ENCODE data around the gene ATP1B3. TPM values are rescaled to one million over a fixed set of nuclear protein-coding genes. Genes with fewer than 3 reads are reported as not detected.

ATP1B3 gene
- polyA plus RNA-seq, 1 donor (not counting 4 experiments of a cell fraction or from before 2014, with no cell fraction given): 345 TPM

DNA sequence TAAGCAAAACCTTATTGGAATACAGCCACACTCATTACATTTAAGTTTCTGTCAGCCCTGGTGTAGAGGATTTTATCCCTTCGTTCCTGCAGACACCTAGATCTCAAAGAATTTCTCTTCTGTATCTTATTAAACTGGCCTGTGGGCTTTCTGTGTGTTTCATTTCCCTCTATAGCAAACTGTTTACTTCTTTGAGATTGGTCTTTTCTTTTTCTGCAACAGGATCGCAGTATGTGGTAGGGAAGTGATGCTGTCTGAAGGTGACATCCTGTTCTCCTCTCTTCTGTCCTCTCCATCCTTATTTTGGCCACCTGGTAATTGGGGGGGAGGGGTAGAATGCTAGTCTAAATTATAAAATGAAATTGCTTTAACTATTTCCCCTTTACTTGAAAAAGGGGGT lies 25.5 kb downstream of the ATP1B3 start:
- no peak for FAIRE-seq
- TF ChIP-seq, protein P1, sequence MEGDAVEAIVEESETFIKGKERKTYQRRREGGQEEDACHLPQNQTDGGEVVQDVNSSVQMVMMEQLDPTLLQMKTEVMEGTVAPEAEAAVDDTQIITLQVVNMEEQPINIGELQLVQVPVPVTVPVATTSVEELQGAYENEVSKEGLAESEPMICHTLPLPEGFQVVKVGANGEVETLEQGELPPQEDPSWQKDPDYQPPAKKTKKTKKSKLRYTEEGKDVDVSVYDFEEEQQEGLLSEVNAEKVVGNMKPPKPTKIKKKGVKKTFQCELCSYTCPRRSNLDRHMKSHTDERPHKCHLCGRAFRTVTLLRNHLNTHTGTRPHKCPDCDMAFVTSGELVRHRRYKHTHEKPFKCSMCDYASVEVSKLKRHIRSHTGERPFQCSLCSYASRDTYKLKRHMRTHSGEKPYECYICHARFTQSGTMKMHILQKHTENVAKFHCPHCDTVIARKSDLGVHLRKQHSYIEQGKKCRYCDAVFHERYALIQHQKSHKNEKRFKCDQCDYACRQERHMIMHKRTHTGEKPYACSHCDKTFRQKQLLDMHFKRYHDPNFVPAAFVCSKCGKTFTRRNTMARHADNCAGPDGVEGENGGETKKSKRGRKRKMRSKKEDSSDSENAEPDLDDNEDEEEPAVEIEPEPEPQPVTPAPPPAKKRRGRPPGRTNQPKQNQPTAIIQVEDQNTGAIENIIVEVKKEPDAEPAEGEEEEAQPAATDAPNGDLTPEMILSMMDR (optimal IDR thresholded peaks at IDR 0.05 in 1 of 3, IDR thresholded peaks at IDR 0.05 in 1 of 3, conservative IDR thresholded peaks at IDR 0.05 in 1 of 3; ENCODE audit: extremely low read depth in 1 of 3, insufficient read depth in 2 of 3, low read length in 3 of 3): no peak
- TF ChIP-seq EZH2 (IDR thresholded peaks at IDR 0.05; ENCODE audit: low read length): no peak
- no peak for DNase-seq (ENCODE audit: low read depth, low spot score)
- no peak overlapping the region for H3K9ac ChIP-seq (ENCODE audit: control insufficient read depth, extremely low read depth, insufficient read depth, low read length)
- H3K9me3 ChIP-seq (ENCODE audit: control insufficient read depth, low read depth, low read length): no peaks in the 10 kb centered on the region
- dilution Hi-C loops (cut with MboI; ENCODE audit: extremely low pct_ligation_motif_present, low sequenced_read_pairs): no loop called here
- peaks cover 6 to 8% of the 10 kb centered on the region in 2 experiments for H3K36me3 ChIP-seq (ENCODE audit: control insufficient read depth in 2 of 2, extremely low read depth in 1 of 2, insufficient read depth in 2 of 2, low read length in 2 of 2)
- H3K9me1 ChIP-seq (ENCODE audit: control insufficient read depth, extremely low read depth, insufficient read depth, low read length): peaks cover under 1% of the 10 kb centered on the region
- no peaks in the 10 kb centered on the region for H4K20me1 ChIP-seq (ENCODE audit: control insufficient read depth, extremely low read depth, insufficient read depth, low read length)
- H3K4me3 ChIP-seq (ENCODE audit: control insufficient read depth in 2 of 3, extremely low read depth in 1 of 3, insufficient read depth in 2 of 3, low read depth in 1 of 3, low read length in 3 of 3): no peak overlapping the region
- no peak overlapping the region for H3K4me2 ChIP-seq (ENCODE audit: control insufficient read depth, extremely low read depth, insufficient read depth, low read depth, low read length)
- peaks cover 14% of the 10 kb centered on the region for H3K4me1 ChIP-seq (ENCODE audit: control insufficient read depth, extremely low read depth, insufficient read depth, low read length)
- no peak overlapping the region for H2AFZ ChIP-seq (ENCODE audit: control insufficient read depth, low read length)
- peaks cover 54% of the 10 kb centered on the region for H3K79me2 ChIP-seq (ENCODE audit: control insufficient read depth, insufficient read depth, low read length)
- H3K27me3 ChIP-seq (ENCODE audit: control insufficient read depth, extremely low read depth, insufficient read depth, low read length): no peaks in the 10 kb centered on the region
- H3K27ac ChIP-seq (ENCODE audit: control insufficient read depth, insufficient read depth, low read length): no peak overlapping the region

DNA sequence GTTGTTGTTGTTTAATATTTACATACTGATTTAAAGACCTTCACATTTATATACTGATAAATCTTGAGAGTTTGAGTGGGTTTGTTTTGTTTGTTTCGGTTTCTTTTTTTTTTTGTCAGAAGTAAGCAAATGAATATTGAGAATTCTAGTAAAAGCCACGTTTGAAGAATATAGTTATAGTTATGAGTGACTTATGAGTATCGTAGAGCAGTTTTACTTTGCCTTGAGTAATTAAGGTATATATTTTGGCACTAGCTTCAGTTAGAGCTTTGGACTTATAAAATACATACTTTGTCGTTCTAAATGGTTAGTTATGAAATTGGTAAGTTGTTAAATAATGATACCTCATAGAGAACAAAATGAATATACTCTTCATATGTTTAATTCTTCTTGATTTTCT lies 27.8 kb downstream of the ATP1B3 start:
- H3K79me2 ChIP-seq (ENCODE audit: control insufficient read depth, insufficient read depth, low read length): peaks cover 36% of the 10 kb centered on the region
- no peak overlapping the region for H2AFZ ChIP-seq (ENCODE audit: control insufficient read depth, low read length)
- H4K20me1 ChIP-seq (ENCODE audit: control insufficient read depth, extremely low read depth, insufficient read depth, low read length): no peaks in the 10 kb centered on the region
- no peak overlapping the region for H3K9ac ChIP-seq (ENCODE audit: control insufficient read depth, extremely low read depth, insufficient read depth, low read length)
- no peak for DNase-seq (ENCODE audit: low read depth, low spot score)
- H3K9me1 ChIP-seq (ENCODE audit: control insufficient read depth, extremely low read depth, insufficient read depth, low read length): no peaks in the 10 kb centered on the region
- H3K4me2 ChIP-seq (ENCODE audit: control insufficient read depth, extremely low read depth, insufficient read depth, low read depth, low read length): no peak overlapping the region
- H3K36me3 ChIP-seq (ENCODE audit: control insufficient read depth in 2 of 2, extremely low read depth in 1 of 2, insufficient read depth in 2 of 2, low read length in 2 of 2): peaks cover 11% of the 10 kb centered on the region in 2 experiments
- peaks cover 14% of the 10 kb centered on the region for H3K4me1 ChIP-seq (ENCODE audit: control insufficient read depth, extremely low read depth, insufficient read depth, low read length)
- dilution Hi-C loops (cut with MboI; ENCODE audit: extremely low pct_ligation_motif_present, low sequenced_read_pairs): no loop called here
- no peak overlapping the region for H3K4me3 ChIP-seq (ENCODE audit: control insufficient read depth in 2 of 3, extremely low read depth in 1 of 3, insufficient read depth in 2 of 3, low read depth in 1 of 3, low read length in 3 of 3)
- no peak overlapping the region for H3K27ac ChIP-seq (ENCODE audit: control insufficient read depth, insufficient read depth, low read length)
- no peaks in the 10 kb centered on the region for H3K27me3 ChIP-seq (ENCODE audit: control insufficient read depth, extremely low read depth, insufficient read depth, low read length)
- no peak for FAIRE-seq
- H3K9me3 ChIP-seq (ENCODE audit: control insufficient read depth, low read depth, low read length): no peaks in the 10 kb centered on the region
- TF ChIP-seq EZH2 (IDR thresholded peaks at IDR 0.05; ENCODE audit: low read length): no peak
- TF ChIP-seq, protein P1 (optimal IDR thresholded peaks at IDR 0.05 in 1 of 3, IDR thresholded peaks at IDR 0.05 in 1 of 3, conservative IDR thresholded peaks at IDR 0.05 in 1 of 3; ENCODE audit: extremely low read depth in 1 of 3, insufficient read depth in 2 of 3, low read length in 3 of 3): no peak

Measured in keratinocyte (primary cell).